HuH-7.5 (cell line): ENCODE results near the gene GCNT1.
"Not testable (repeated sequence)": the region's sequence is repeated elsewhere in the genome, so short reads cannot be mapped to it uniquely, and the experiment has no call there.

ENCODE experiments used
- DNase-seq: peaks from one replicate; pipeline ENCODE4 v3.0.0; 2011; ENCODE audit warnings: low spot score

GCNT1 gene

DNA sequence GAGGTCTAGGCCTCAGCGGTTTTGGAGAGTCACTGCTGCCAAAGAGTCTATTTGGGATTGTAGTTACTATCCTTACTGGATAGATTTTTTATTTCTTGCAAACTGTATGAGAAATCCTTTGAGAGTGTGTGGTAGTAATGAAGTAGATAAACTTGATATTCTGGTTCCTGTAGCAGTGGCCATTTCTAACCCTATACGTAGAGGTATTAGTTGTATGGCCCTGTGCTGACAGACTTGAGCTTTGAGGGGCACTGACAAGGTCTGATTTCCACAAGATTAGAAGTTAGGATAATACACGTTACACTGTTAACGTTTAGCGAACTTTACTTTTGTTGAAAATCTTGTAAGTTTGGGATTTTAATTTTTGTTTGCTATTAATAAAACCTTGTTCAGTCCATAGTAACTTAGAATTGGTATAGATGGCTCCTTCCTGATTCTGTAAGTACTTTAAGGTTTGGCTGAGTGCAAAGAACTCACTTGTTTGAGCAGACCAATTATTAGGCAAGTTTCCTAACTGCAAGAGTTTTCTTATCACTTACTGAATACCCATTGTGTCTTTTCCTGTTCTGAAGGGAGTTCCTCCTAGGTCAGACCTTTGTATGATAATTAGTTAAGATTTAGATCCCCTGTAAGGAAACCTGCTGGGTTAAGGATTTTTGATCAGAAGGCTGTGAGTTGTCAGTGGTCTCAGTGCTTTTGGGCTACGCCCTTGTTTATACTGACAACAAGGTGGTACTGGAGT is 31.4 kb downstream of the GCNT1 start:
- DNase-seq: no peak

DNA sequence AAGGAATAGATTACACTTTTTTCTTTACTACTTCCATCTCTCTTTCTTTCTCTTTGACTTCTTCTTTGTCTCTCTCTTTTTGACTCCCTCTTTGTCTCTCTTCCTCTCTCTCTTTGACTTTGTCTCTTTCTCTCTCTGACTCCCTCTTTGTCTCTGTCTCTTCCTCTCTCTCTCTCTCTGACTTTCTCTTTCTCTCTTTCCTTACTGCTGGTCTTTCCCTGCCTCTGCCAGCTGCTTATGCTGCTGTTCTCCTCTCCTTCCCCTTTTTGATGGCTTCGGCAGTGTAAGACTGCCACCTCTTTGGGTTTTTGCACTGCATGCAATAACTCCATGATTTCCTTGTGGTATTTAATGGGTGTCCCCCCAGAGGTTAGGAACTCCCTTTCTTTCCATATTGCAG is 32.1 kb downstream of the GCNT1 start:
- not testable (repeated sequence) for DNase-seq

DNA sequence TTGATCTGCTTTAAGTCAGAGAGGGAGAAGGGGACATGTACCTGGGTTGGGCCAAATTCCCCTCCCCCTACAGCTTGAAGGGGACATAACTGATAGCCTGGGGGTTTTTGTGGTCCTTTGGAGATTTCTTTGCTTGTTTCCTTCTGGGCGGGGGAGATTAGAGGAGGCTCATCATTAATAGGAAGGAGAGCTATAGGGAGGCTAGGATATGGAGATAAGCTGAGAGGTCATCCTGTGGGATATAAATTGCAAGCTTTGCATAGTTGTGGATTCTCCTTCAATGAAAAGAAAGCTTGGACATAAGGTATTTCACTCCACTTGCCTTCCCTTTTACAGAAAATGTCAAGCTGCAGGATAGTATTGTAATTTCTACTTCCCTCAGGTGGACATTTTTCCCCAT is 34.5 kb downstream of the GCNT1 start:
- DNase-seq: not testable (repeated sequence)

- DNase-seq: no peak
Measured at GRCh38 chr9:76500061-76500460, 41.1 kb downstream of the GCNT1 start.

DNA sequence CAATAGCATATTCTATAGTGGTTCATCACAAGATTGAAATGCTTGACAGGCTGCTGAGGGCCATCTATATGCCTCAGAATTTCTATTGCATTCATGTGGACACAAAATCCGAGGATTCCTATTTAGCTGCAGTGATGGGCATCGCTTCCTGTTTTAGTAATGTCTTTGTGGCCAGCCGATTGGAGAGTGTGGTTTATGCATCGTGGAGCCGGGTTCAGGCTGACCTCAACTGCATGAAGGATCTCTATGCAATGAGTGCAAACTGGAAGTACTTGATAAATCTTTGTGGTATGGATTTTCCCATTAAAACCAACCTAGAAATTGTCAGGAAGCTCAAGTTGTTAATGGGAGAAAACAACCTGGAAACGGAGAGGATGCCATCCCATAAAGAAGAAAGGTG is 43.8 kb downstream of the GCNT1 start:
- DNase-seq: no peak

- DNase-seq: no peak
Measured at GRCh38 chr9:76510041-76510440, 51.1 kb downstream of the GCNT1 start.

DNA sequence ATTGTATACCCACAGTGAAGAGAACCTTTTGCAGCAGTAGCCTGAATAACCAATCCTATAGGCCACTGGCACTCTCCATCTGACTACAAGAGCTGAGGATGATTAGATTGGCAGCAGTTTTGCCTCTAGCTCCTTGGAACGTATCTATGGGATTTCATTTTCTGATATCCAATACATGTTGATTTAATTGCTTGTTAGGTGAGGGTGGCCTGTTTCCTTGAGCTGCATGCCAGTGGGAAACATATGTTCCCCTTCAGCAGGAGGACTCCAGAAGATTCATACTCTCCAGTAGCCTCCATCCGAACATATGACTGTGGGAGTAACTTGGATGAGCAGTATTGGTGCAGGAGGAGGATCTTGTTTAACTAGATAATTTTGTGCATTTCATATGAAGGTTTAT is 51.5 kb downstream of the GCNT1 start:
- DNase-seq: no peak

DNA sequence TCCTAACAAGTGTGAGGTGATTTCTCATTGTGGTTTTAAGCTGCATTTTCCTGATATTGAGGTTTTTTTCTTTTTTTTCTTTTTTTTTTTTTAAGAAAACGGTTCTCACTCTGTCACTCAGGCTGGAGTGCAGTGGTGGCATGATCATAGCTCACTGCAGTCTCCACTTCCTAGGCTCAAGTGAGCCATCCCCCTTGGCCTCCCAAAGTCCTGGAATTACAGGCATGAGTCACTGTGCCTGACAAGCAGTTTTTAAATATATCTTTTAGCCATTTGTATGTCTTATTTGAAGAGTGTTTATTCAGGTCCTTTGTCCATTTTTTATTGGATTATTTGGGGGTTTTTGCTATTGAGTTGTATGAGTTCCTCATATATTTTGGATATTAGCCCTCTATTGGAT is 53.8 kb downstream of the GCNT1 start:
- no peak for DNase-seq

DNA sequence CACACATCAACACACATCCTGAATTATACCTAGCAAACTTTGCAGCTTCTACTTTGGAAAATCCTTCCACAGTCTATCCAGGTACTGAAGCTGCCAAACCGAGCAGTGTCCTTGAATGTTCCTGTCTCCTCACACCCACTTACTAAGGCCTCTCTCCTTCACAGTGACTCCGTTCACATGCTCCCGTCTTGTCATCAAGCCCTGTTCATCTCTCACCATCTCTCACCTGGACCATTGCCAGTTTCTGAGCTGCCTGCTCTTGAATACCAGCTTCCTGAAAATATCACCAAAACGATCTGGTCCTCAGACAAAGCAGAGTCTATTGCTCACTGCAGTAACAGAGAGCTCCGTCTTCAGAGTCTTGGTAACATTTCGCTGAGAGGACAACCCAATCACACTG is 57.4 kb downstream of the GCNT1 start:
- no peak for DNase-seq

DNA sequence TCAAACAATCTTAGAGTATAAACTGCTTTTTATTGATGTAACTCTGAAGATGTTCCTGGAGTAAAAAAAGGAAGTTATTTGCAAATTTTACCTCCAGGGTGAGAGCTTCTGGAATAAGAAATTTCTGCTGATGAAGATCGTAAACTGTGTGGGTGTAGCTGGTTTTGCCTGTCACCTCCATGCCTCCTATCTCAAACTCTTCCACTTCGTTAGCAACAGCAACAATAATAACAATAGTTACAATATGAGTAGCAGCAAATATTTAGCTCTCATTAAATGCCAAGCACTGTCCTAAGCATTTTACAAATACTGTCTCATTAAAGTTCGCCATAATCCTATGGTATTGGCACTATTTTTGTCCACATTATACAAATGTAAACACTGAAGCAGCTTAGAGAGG is 57.9 kb downstream of the GCNT1 start:
- DNase-seq: no peak

- no peak for DNase-seq
Measured at GRCh38 chr9:76519075-76519835, 60.3 kb downstream of the GCNT1 start.

- DNase-seq: no peak
Measured at GRCh38 chr9:76521244-76521681, 62.3 kb downstream of the GCNT1 start.

GRCh38 chr9:76521906-76522305 is 62.9 kb downstream of the GCNT1 start:
- no peak for DNase-seq

DNA sequence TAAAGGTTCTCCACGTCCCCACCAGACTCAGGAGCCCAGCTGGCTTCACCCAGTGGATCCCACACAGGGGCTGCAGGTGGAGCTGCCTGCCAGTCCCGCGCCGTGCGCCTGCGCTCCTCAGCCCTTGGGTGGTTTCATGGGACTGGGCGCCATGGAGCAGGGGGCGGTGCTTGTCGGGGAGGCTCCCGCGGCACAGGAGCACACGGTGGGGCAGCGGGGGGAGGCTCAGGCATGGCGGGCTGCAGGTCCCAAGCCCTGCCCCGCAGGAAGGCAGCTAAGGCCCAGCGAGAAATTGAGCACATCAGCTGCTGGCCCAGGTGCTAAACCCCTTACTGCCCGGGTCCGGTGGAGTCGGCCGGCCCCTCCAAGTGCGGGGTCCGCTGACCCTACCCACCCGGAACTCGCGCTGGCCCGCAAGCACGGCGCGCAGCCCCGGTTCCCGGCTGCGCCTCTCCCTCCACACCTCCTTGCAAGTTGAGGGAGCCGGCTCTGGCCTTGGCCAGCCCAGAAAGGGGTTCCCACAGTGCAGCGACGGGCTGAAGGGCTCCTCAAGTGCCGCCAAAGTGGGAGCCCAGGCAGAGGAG is 64.7 kb downstream of the GCNT1 start:
- DNase-seq: not testable (repeated sequence)

- DNase-seq: no peak
Measured at GRCh38 chr9:76525196-76525595, 66.2 kb downstream of the GCNT1 start.

DNA sequence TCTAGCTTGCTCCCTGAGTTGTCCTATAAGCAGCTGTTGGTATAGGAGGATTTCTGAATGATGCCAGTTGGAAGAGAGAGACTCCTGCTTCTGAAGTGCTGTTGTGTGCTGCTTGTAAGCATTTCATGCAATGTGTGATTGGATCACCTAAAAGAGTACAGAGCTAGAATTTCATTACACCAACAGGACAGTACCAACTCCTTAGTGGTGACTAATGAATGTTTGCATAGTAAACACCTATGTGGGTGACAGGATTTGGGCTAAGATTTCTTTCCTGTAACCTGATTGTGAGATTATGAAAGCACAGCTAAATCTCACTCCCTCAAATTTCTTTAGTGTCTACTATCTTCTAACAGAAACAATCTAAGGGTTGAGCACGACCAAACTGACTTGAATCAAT is 67.0 kb downstream of the GCNT1 start:
- DNase-seq: no peak

DNA sequence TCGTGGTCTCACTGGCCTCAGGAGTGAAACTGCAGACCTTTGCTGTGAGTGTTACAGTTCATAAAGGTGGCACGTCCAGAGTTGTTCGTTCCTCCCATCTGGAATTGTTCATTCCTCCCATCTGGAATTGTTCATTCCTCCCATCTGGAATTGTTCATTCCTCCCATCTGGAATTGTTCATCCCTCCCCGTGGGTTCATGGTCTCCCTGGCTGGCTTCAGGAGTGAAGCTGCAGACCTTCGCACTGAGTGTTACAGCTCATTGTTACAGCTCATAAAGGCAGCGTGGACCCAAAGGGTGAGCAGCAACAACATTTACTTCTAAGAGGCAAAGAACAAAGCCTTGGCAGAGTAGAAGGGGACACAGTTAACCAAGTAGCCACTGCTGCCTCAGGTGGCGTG is 69.1 kb downstream of the GCNT1 start:
- no peak for DNase-seq

GRCh38 chr9:76528642-76529190 is 69.7 kb downstream of the GCNT1 start:
- no peak for DNase-seq

DNA sequence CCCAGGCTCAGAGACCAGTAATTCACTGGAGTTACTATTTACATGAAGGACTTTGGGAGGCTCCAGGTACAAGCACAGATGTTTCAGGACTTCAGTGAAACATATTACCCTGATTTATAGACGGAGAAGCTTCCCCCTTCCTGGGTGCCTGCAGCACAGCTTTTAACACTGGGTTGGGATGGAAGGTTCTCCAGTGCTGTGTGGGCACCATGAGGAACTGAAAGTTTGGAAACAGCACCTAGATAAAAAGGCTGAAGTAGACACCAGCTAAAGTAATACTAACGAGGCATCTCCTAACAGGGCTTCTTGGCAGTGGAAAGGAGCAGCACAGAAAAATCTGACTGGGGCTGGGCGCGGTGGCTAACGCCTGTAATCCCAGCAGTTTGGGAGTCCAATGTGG is 70.7 kb downstream of the GCNT1 start:
- no peak for DNase-seq

DNA sequence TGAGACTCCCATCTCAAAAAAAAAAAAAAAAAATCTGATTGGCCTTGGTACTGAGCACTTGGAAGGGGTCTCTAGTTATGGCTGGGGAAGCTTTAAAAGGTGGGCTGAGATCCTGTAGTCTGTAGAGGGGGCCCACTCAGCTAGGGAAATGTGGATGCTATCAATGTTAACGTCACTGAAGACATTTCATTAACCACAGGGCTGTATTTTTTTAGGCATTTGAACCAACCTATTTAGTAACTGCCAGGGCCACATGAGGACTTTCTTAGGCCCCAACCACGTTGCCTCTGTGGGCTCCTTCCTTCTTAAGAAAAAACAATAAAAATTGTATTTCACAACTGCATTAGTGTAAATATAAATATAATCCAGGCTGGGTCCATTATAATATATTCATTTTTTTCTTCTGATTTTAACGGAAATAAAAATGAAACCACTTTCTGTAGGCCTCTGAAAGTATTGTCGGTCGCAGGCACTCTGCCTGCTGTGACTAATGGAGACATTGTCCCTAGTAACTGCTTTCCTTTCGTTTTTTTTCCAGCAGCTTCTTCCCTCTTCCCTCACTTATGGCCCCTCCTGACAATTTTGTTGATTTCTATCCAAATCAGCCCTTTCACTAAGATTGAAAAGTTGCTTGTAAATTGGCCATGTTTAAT is 71.6 kb downstream of the GCNT1 start:
- no peak for DNase-seq

GRCh38 chr9:76531231-76531780 is 72.3 kb downstream of the GCNT1 start:
- DNase-seq: no peak

DNA sequence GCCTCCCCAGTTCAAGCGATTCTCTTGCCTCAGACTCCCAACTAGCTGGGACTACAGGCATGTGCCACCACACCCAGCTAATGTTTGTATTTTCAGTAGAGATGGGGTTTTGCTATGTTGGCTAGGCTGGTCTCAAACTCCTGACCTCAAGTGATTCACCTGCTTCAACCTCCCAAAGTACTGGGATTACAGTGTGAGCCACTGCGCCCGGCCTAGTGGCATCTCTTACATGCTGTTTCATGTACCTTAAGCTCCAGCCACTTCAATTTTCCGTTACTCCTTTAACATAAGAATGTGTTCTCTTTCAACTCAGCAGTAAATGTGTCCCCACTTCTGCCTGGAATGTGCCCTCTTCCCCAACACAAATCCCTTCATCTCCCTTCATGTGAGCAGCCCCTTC is 73.9 kb downstream of the GCNT1 start:
- not testable (repeated sequence) for DNase-seq
